Stimulated activated CD4-positive, alpha-beta T cell treated with anti-CD3 and anti-CD28 coated beads, Interleukin-12 subunit alpha, Interleukin-12 subunit beta, amount 100 ng/mL, for 48 hours (primary cell): ENCODE data around the gene TLCD1.
A peak's percentile ranks its signal among the peaks of the same experiment; 100 is the strongest.

Experiments
- DNase-seq, 3 donors: peaks; one replicate each; pipeline ENCODE4 v3.0.0-alpha.2; 2020; ENCODE audit warnings: low read depth in 2 of 3, low spot score in 1 of 3

The TLCD1 gene

GRCh38 chr17:28714281-28714680 lies 11.8 kb downstream of the TLCD1 start:
- no peak for DNase-seq

GRCh38 chr17:28712705-28713415 lies 13.2 kb downstream of the TLCD1 start:
- DNase-seq: no peak

- peak in 2 of 3 donors; percentile 52 to 67 for DNase-seq
These were observed 13.9 kb downstream of the TLCD1 start for GRCh38 chr17:28712032-28712704.

- DNase-seq: peak in 1 of 3 donors; percentile 32
These were observed 14.4 kb downstream of the TLCD1 start, which contains the start of gene PROCA1 for GRCh38 chr17:28711723-28712031. Gene PROCA1, minus strand, starts transcription at chr17:28711888. Its CDS starts 228 bp downstream, at chr17:28711660.

GRCh38 chr17:28710861-28711722 lies 14.9 kb downstream of the TLCD1 start:
- peak; percentile 84 to 92 (median 89) for DNase-seq

- no peak for DNase-seq
These were observed 18.7 kb downstream of the TLCD1 start for GRCh38 chr17:28707339-28707720.

- DNase-seq: no peak
These were observed 19.3 kb downstream of the TLCD1 start for GRCh38 chr17:28706471-28707338.

GRCh38 chr17:28705728-28706334 lies 20.2 kb downstream of the TLCD1 start:
- no peak for DNase-seq

GRCh38 chr17:28705074-28705659 lies 20.9 kb downstream of the TLCD1 start:
- no peak for DNase-seq

- DNase-seq: no peak
These were observed 21.7 kb downstream of the TLCD1 start for GRCh38 chr17:28704219-28704858.

- no peak for DNase-seq
These were observed 22.3 kb downstream of the TLCD1 start for GRCh38 chr17:28703552-28704218.

- no peak for DNase-seq
These were observed 23.3 kb downstream of the TLCD1 start for GRCh38 chr17:28702752-28703150.

- no peak for DNase-seq
These were observed 23.8 kb downstream of the TLCD1 start for GRCh38 chr17:28702026-28702751.

- DNase-seq: no peak
These were observed 25.1 kb downstream of the TLCD1 start for GRCh38 chr17:28700830-28701492.

- no peak for DNase-seq
These were observed 25.8 kb downstream of the TLCD1 start for GRCh38 chr17:28700278-28700677.

- no peak for DNase-seq
These were observed 27.6 kb downstream of the TLCD1 start for GRCh38 chr17:28698253-28698941.

GRCh38 chr17:28693869-28694268 lies 32.2 kb downstream of the TLCD1 start:
- DNase-seq: no peak
